IPS-NIHi11 (cell line): ENCODE results near the gene PRMT1.
"Not testable (repeated sequence)": the region's sequence is repeated elsewhere in the genome, so short reads cannot be mapped to it uniquely, and the experiment has no call there.

Source experiments
- DNase-seq: peaks from one replicate; pipeline ENCODE4 v3.0.0; 2012; ENCODE audit warnings: mixed read lengths, low spot score

The PRMT1 gene

GRCh38 chr19:49689133-49690078 lies 12.3 kb downstream of the PRMT1 start, which contains the start of gene ADM5:
TSS of gene ADM5 (plus strand) at chr19:49689594. CDS start at chr19:49689838, 244 bp downstream.
- peak; percentile 47 for DNase-seq

GRCh38 chr19:49690079-49690655 lies 13.1 kb downstream of the PRMT1 start:
- DNase-seq = no peak

GRCh38 chr19:49690656-49691242 lies 13.7 kb downstream of the PRMT1 start, which contains the start of gene CPT1C:
TSS of gene CPT1C (plus strand) at chr19:49691116. CDS start at chr19:49692253, 1,137 bp downstream.
- DNase-seq = peak; percentile 93

- peak; percentile 83 for DNase-seq
These were observed 14.4 kb downstream of the PRMT1 start for GRCh38 chr19:49691243-49692146.

GRCh38 chr19:49692147-49692506 lies 15.1 kb downstream of the PRMT1 start:
- DNase-seq = no peak

GRCh38 chr19:49696115-49696514 lies 19.0 kb downstream of the PRMT1 start:
- no peak for DNase-seq

GRCh38 chr19:49696865-49697264 lies 19.8 kb downstream of the PRMT1 start:
- DNase-seq = no peak

GRCh38 chr19:49699364-49699763 lies 22.3 kb downstream of the PRMT1 start:
- no peak for DNase-seq

GRCh38 chr19:49700563-49700962 lies 23.5 kb downstream of the PRMT1 start:
- no peak for DNase-seq

- DNase-seq = no peak
These were observed 24.3 kb downstream of the PRMT1 start for GRCh38 chr19:49701271-49701786.

GRCh38 chr19:49704888-49705642 lies 28.0 kb downstream of the PRMT1 start:
- no peak for DNase-seq

- no peak for DNase-seq
These were observed 28.8 kb downstream of the PRMT1 start for GRCh38 chr19:49705919-49706318.

- DNase-seq = no peak
These were observed 33.4 kb downstream of the PRMT1 start for GRCh38 chr19:49710372-49710951.

GRCh38 chr19:49712397-49712859 lies 35.4 kb downstream of the PRMT1 start:
- DNase-seq = peak; percentile 88

- DNase-seq = no peak
These were observed 36.3 kb downstream of the PRMT1 start for GRCh38 chr19:49713236-49713845.

- no peak for DNase-seq
These were observed 39.1 kb downstream of the PRMT1 start for GRCh38 chr19:49716154-49716553.

- no peak for DNase-seq
These were observed 41.4 kb downstream of the PRMT1 start for GRCh38 chr19:49718511-49718910.

GRCh38 chr19:49718991-49719390 lies 41.9 kb downstream of the PRMT1 start:
- no peak for DNase-seq

GRCh38 chr19:49719420-49719819 lies 42.3 kb downstream of the PRMT1 start:
- DNase-seq = not testable (repeated sequence)
